Measurements from ENCODE around the gene CASP3.

CASP3 gene

DNA sequence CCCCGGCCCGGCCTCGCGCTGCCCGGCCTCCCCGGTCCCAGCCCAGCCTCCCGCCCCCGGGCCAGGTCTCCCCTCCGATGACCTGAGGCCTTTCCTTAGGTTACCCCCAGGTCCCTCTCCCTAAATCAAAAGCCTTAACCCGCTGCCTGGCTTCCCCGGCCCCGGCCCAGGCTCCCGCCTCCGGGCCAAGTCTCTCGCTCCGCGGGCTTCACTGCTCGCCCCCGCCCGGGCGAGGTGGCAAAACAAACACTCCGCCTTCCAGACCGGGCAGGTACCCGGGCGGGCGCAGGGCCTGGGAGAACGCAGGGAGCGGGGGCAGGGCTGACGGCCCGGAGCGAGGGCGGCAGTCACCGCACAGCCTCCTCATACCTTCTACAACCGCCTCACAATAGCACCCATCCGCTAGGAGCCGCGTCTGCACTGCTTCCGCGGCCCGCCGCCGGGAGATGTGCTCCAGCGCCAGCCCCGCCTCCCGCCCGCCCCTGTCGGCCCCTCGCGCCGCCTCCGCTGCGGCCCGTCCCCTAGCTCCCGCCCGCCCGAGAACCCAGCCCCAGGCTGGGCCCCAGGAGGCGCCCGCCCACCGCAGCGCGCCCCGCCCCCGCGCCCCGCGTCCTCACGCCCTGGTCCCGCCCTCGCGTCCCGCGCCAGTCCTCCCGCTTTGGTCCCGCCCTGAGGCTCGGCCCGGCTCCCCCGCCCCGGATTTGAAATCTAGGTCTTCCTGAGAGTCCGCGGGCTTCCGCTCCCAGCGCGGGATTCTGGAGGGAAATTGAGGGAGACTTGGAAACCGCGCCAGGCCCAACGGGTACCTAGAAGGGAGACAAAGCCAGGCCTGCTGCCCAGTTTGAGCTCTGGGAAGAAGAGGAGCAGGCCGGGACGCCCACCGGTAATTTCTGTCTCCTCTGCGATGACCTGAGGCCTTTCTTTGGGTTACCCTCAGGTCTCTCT, at the start of gene CASP3, which contains the start of gene PRIMPOL:
Gene CASP3 (minus strand): TSS at position 422 of the 945 bp plus-strand sequence. CDS start 10,994 bp downstream, outside the sequence.
Gene PRIMPOL (plus strand): TSS at position 713 of the 945 bp plus-strand sequence. CDS start 7,403 bp downstream, outside the sequence.
- Histone ChIP-seq H3K9ac (ENCODE audit: low read length) (peak within 1 kb of the TSS; percentile 86), H3K36me3 (ENCODE audit: control insufficient read depth, insufficient read depth, low read length) (peaks cover 20% of the 10 kb centered on the region), H3K9me3 (ENCODE audit: control insufficient read depth, insufficient read depth, low read depth, low read length) (no peaks in the 10 kb centered on the region), H3K27me3 (ENCODE audit: control insufficient read depth, insufficient read depth, low read length) (no peaks in the 10 kb centered on the region), H3K4me3 (ENCODE audit: low read depth, low read length) (peak within 1 kb of the TSS; percentile 81), H3K4me1 (ENCODE audit: control insufficient read depth, insufficient read depth, low read length) (peaks cover 54% of the 10 kb centered on the region), H3K27ac (ENCODE audit: low read depth, low read length) (peak within 1 kb of the TSS; percentile 89; the same call in 1 of the 2 replicates)

DNA sequence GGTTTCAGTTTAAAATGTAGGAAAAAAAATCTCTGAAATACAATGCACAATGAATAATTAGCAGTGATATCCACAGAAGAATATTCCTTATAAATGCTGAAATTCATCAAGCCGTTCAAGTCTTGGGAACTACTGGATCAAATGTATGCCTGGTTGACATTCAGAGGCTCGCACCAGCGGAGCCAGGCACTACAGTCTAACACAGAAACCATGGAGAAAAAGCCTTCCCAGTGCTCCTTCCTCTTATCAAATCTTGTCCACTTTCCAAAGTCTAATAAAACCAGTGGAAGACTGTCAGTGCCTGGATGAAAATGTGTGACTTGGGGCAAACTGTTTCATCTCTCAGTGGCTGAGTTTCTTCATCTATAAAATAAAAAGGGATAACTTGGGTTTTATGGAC, 48.7 kb upstream of the CASP3 start:
- Histone ChIP-seq H3K4me3 (ENCODE audit: low read depth, low read length) (no peak overlapping the region), H3K9ac (ENCODE audit: low read length) (no peak overlapping the region), H3K27me3 (ENCODE audit: control insufficient read depth, insufficient read depth, low read length) (no peaks in the 10 kb centered on the region), H3K27ac (ENCODE audit: low read depth, low read length) (no peak overlapping the region), H3K36me3 (ENCODE audit: control insufficient read depth, insufficient read depth, low read length) (peaks cover 78% of the 10 kb centered on the region), H3K4me1 (ENCODE audit: control insufficient read depth, insufficient read depth, low read length) (no peaks in the 10 kb centered on the region), H3K9me3 (ENCODE audit: control insufficient read depth, insufficient read depth, low read depth, low read length) (no peaks in the 10 kb centered on the region)

- Histone ChIP-seq H3K4me3 (ENCODE audit: low read depth, low read length) (no peak overlapping the region), H3K27me3 (ENCODE audit: control insufficient read depth, insufficient read depth, low read length) (no peaks in the 10 kb centered on the region), H3K27ac (ENCODE audit: low read depth, low read length) (no peak overlapping the region), H3K36me3 (ENCODE audit: control insufficient read depth, insufficient read depth, low read length) (peaks cover 52% of the 10 kb centered on the region), H3K9me3 (ENCODE audit: control insufficient read depth, insufficient read depth, low read depth, low read length) (no peaks in the 10 kb centered on the region), H3K9ac (ENCODE audit: low read length) (no peak overlapping the region), H3K4me1 (ENCODE audit: control insufficient read depth, insufficient read depth, low read length) (no peaks in the 10 kb centered on the region)
Measured at GRCh38 chr4:184695178-184695896, 46.1 kb upstream of the CASP3 start.

- Histone ChIP-seq H3K9me3 (ENCODE audit: control insufficient read depth, insufficient read depth, low read depth, low read length) (no peaks in the 10 kb centered on the region), H3K36me3 (ENCODE audit: control insufficient read depth, insufficient read depth, low read length) (peaks cover 47% of the 10 kb centered on the region), H3K4me3 (ENCODE audit: low read depth, low read length) (no peak overlapping the region), H3K4me1 (ENCODE audit: control insufficient read depth, insufficient read depth, low read length) (no peaks in the 10 kb centered on the region), H3K27ac (ENCODE audit: low read depth, low read length) (no peak overlapping the region), H3K9ac (ENCODE audit: low read length) (no peak overlapping the region), H3K27me3 (ENCODE audit: control insufficient read depth, insufficient read depth, low read length) (no peaks in the 10 kb centered on the region)
Measured at GRCh38 chr4:184694412-184694956, 45.2 kb upstream of the CASP3 start.

DNA sequence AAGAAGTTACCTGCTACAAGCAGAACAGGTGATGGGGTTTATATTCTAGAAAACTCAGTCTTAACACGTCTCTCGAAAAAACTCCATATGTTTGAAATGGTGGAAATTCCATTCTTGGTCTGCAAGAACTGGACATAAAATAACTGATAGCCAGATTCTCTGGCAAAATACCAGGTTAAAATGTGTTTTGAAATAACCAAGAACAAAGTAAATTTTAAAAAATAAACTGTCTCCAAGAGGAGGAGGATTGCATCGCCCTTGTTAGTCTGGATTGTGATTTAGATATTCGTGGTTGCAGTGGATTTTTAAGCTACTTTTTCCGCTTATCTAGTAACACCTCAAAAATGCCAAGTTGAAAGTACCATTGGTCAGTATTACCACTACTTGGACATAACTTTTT, 43.8 kb upstream of the CASP3 start:
- Histone ChIP-seq H3K9me3 (ENCODE audit: control insufficient read depth, insufficient read depth, low read depth, low read length) (no peaks in the 10 kb centered on the region), H3K27me3 (ENCODE audit: control insufficient read depth, insufficient read depth, low read length) (no peaks in the 10 kb centered on the region), H3K9ac (ENCODE audit: low read length) (no peak overlapping the region), H3K4me1 (ENCODE audit: control insufficient read depth, insufficient read depth, low read length) (peaks cover 6% of the 10 kb centered on the region; the same call in 1 of the 2 replicates), H3K36me3 (ENCODE audit: control insufficient read depth, insufficient read depth, low read length) (peaks cover 43% of the 10 kb centered on the region), H3K27ac (ENCODE audit: low read depth, low read length) (no peak overlapping the region), H3K4me3 (ENCODE audit: low read depth, low read length) (no peak overlapping the region)

GRCh38 chr4:184689681-184690080, 40.4 kb upstream of the CASP3 start:
- peaks cover 10% of the 10 kb centered on the region; the same call in 1 of the 2 replicates for H3K4me1 ChIP-seq (ENCODE audit: control insufficient read depth, insufficient read depth, low read length)
- H3K4me3 ChIP-seq (ENCODE audit: low read depth, low read length) = no peak overlapping the region
- H3K36me3 ChIP-seq (ENCODE audit: control insufficient read depth, insufficient read depth, low read length) = peaks cover 15% of the 10 kb centered on the region
- no peak overlapping the region for H3K27ac ChIP-seq (ENCODE audit: low read depth, low read length)
- no peak overlapping the region for H3K9ac ChIP-seq (ENCODE audit: low read length)
- no peaks in the 10 kb centered on the region for H3K9me3 ChIP-seq (ENCODE audit: control insufficient read depth, insufficient read depth, low read depth, low read length)
- no peaks in the 10 kb centered on the region for H3K27me3 ChIP-seq (ENCODE audit: control insufficient read depth, insufficient read depth, low read length)

- H3K9me3 ChIP-seq (ENCODE audit: control insufficient read depth, insufficient read depth, low read depth, low read length) = no peaks in the 10 kb centered on the region
- H3K4me1 ChIP-seq (ENCODE audit: control insufficient read depth, insufficient read depth, low read length) = peaks cover 10% of the 10 kb centered on the region; the same call in 1 of the 2 replicates
- H3K27me3 ChIP-seq (ENCODE audit: control insufficient read depth, insufficient read depth, low read length) = no peaks in the 10 kb centered on the region
- peaks cover 3% of the 10 kb centered on the region for H3K36me3 ChIP-seq (ENCODE audit: control insufficient read depth, insufficient read depth, low read length)
- peak overlapping the region; percentile 20 for H3K9ac ChIP-seq (ENCODE audit: low read length)
- H3K4me3 ChIP-seq (ENCODE audit: low read depth, low read length) = peak overlapping the region; percentile 26; the same call in 1 of the 2 replicates
- H3K27ac ChIP-seq (ENCODE audit: low read depth, low read length) = peak overlapping the region; percentile 70; the same call in 1 of the 2 replicates
Measured at GRCh38 chr4:184688447-184688846, 39.2 kb upstream of the CASP3 start.

GRCh38 chr4:184688005-184688404, 38.8 kb upstream of the CASP3 start:
- H3K9ac ChIP-seq (ENCODE audit: low read length) = no peak overlapping the region
- H3K9me3 ChIP-seq (ENCODE audit: control insufficient read depth, insufficient read depth, low read depth, low read length) = no peaks in the 10 kb centered on the region
- H3K4me3 ChIP-seq (ENCODE audit: low read depth, low read length) = no peak overlapping the region
- peaks cover 3% of the 10 kb centered on the region for H3K36me3 ChIP-seq (ENCODE audit: control insufficient read depth, insufficient read depth, low read length)
- H3K27ac ChIP-seq (ENCODE audit: low read depth, low read length) = peak overlapping the region; percentile 70; the same call in 1 of the 2 replicates
- H3K4me1 ChIP-seq (ENCODE audit: control insufficient read depth, insufficient read depth, low read length) = peaks cover 10% of the 10 kb centered on the region; the same call in 1 of the 2 replicates
- H3K27me3 ChIP-seq (ENCODE audit: control insufficient read depth, insufficient read depth, low read length) = no peaks in the 10 kb centered on the region

GRCh38 chr4:184684491-184685189, 35.4 kb upstream of the CASP3 start:
- Histone ChIP-seq H3K9me3 (ENCODE audit: control insufficient read depth, insufficient read depth, low read depth, low read length) (peaks cover 4% of the 10 kb centered on the region), H3K27ac (ENCODE audit: low read depth, low read length) (no peak overlapping the region), H3K36me3 (ENCODE audit: control insufficient read depth, insufficient read depth, low read length) (peaks cover 6% of the 10 kb centered on the region), H3K4me1 (ENCODE audit: control insufficient read depth, insufficient read depth, low read length) (peaks cover 10% of the 10 kb centered on the region; the same call in 1 of the 2 replicates), H3K9ac (ENCODE audit: low read length) (no peak overlapping the region), H3K27me3 (ENCODE audit: control insufficient read depth, insufficient read depth, low read length) (no peaks in the 10 kb centered on the region), H3K4me3 (ENCODE audit: low read depth, low read length) (no peak overlapping the region)

DNA sequence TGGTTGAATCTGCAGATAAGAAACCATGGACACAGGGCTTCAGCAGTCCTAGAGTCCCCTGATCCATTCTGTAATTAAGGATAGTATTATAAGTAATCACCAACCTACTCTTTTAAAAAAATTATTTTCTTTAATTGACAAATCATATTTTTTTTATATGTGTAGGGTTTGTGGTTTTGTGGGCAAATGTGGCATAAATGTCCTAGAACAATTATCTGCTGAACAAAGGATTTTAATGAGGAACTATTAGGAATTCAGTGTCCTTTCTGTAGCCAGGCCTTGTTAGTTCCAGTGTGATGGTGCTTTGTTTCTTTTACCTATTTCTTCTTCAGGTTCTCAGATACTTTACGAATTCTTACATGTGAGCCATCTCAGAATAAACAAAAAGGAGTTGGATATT, 32.7 kb upstream of the CASP3 start:
- Histone ChIP-seq H3K36me3 (ENCODE audit: control insufficient read depth, insufficient read depth, low read length) (peaks cover 8% of the 10 kb centered on the region), H3K27me3 (ENCODE audit: control insufficient read depth, insufficient read depth, low read length) (no peaks in the 10 kb centered on the region), H3K4me3 (ENCODE audit: low read depth, low read length) (no peak overlapping the region), H3K27ac (ENCODE audit: low read depth, low read length) (no peak overlapping the region), H3K9me3 (ENCODE audit: control insufficient read depth, insufficient read depth, low read depth, low read length) (peaks cover 7% of the 10 kb centered on the region), H3K9ac (ENCODE audit: low read length) (no peak overlapping the region), H3K4me1 (ENCODE audit: control insufficient read depth, insufficient read depth, low read length) (no peaks in the 10 kb centered on the region)
